Neural progenitor cell (in vitro differentiated cells): ENCODE measurements around the gene RXRA. TPM values are rescaled to one million over a fixed set of nuclear protein-coding genes. Genes with fewer than 3 reads are reported as not detected.

ENCODE experiments used
- DNase-seq: peaks from one replicate; pipeline ENCODE4 v3.0.0-alpha.2; 2016; ENCODE audit warnings: low spot score
- H2AFZ ChIP-seq: fragments of 200-600 bp; sonication (generic); replicated peaks from 2 replicates; pipeline ENCODE4 v1.6.1; 2016; ENCODE audit warnings: antibody characterized with exemption
- H3F3A ChIP-seq: fragments of 200-600 bp; sonication (generic); 2 replicates; pipeline ENCODE4 v1.6.1; 2016; ENCODE audit warnings: antibody characterized with exemption, low read depth
- H3K27ac ChIP-seq: fragments of 200-600 bp; sonication (generic); 2 replicates; pipeline ENCODE4 v1.5.1; 2016; ENCODE audit warnings: mild to moderate bottlenecking
- H3K27me3 ChIP-seq: fragments of 200-600 bp; sonication (generic); 2 replicates; pipeline ENCODE4 v1.6.1; 2016; ENCODE audit warnings: mild to moderate bottlenecking, moderate library complexity
- H3K36me3 ChIP-seq: fragments of 200-600 bp; sonication (generic); 2 replicates; pipeline ENCODE4 v1.5.1; 2016
- H3K4me1 ChIP-seq: fragments of 200-600 bp; sonication (generic); 2 replicates; pipeline ENCODE4 v1.6.1; 2016; ENCODE audit warnings: mixed run types
- H3K4me2 ChIP-seq: fragments of 200-600 bp; sonication (generic); 2 replicates; pipeline ENCODE4 v1.6.1; 2016
- H3K4me3 ChIP-seq: fragments of 200-600 bp; sonication (generic); 2 replicates; pipeline ENCODE4 v1.5.1; 2016
- H3K79me2 ChIP-seq: fragments of 200-600 bp; sonication (generic); 2 replicates; pipeline ENCODE4 v1.6.1; 2016; ENCODE audit warnings: low read depth
- H3K9ac ChIP-seq: fragments of 200-600 bp; sonication (generic); 2 replicates; pipeline ENCODE4 v1.6.1; 2016
- H3K9me3 ChIP-seq: fragments of 200-600 bp; sonication (generic); 2 replicates; pipeline ENCODE4 v1.5.1; 2016; ENCODE audit warnings: low read depth
- H4K20me1 ChIP-seq: fragments of 200-600 bp; sonication (generic); 2 replicates; pipeline ENCODE4 v1.6.1; 2016; ENCODE audit warnings: low read depth
- H3K27ac Mint-ChIP-seq: 3 replicates; pipeline ENCODE4 v1.8.0; 2021; ENCODE audit warnings: mixed read lengths
- H3K27me3 Mint-ChIP-seq: 2 replicates; pipeline ENCODE4 v1.8.0; 2022; ENCODE audit warnings: low read depth, mild to moderate bottlenecking, inconsistent platforms, moderate library complexity, mixed read lengths; ENCODE audit not compliant: insufficient read depth
- H3K36me3 Mint-ChIP-seq: 3 replicates; pipeline ENCODE4 v1.8.0; 2021; ENCODE audit warnings: mixed read lengths
- H3K4me1 Mint-ChIP-seq: 3 replicates; pipeline ENCODE4 v1.8.0; 2021; ENCODE audit warnings: mixed read lengths
- H3K4me3 Mint-ChIP-seq: 3 replicates; pipeline ENCODE4 v1.8.0; 2021; ENCODE audit warnings: mild to moderate bottlenecking, moderate library complexity, mixed read lengths
- H3K9me3 Mint-ChIP-seq: 3 replicates; pipeline ENCODE4 v1.8.0; 2020; ENCODE audit warnings: mixed read lengths
- EZH2 ChIP-seq: fragments of 200-600 bp; sonication (generic); IDR thresholded peaks from 2 replicates; pipeline ENCODE4 v1.6.1; 2017; ENCODE audit warnings: antibody characterized with exemption, mild to moderate bottlenecking, moderate library complexity
- EZH2phosphoT487 ChIP-seq: fragments of 200-600 bp; sonication (generic); IDR thresholded peaks from 2 replicates; pipeline ENCODE4 v1.6.1; 2017; ENCODE audit warnings: antibody characterized with exemption
- total RNA-seq: library from RNA; depleted of rRNA; stranded (reverse); fragments of >200 nt; gene quantifications from 2 replicates; pipeline ENCODE4 v1.2.3, GENCODE V29; 2015; ENCODE audit warnings: low replicate concordance
- TF ChIP-seq, protein P1 (sequence below): fragments of 200-600 bp; sonication (generic); IDR thresholded peaks from 2 replicates; pipeline ENCODE4 v1.5.1; 2017; ENCODE audit warnings: antibody characterized with exemption, mild to moderate bottlenecking

Gene RXRA
- total RNA-seq, 1 donor from 2014 or later = 11.6 TPM

DNA sequence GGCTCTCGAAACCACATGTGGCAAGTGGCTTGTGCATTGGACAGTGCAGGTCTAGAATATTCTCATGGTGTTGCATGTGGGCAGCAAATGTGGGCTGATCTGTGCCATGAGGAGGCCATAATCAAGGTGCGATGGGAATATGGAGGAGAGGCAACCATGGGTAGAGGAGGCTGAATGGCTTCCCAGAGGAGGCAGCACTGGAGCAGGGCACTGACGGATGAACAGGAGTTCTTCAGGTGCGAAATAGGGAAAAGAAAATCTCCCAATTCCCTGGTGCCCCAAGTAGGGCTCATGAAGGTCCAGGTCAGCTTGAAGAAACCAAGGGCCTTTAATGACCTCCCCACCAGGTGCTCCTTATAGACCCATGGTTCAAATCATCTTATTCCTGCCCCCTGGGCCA, 126.5 kb downstream of the RXRA start:
- Histone ChIP-seq H3K36me3 (no peaks in the 10 kb centered on the region), H3K4me2 (no peak overlapping the region), H3K79me2 (no peaks in the 10 kb centered on the region), H3K27ac (no peak overlapping the region), H3F3A (peaks cover 5% of the 10 kb centered on the region), H2AFZ (no peak overlapping the region), H4K20me1 (no peaks in the 10 kb centered on the region), H3K9ac (no peak overlapping the region), H3K4me1 (peaks cover 7% of the 10 kb centered on the region), H3K9me3 (no peaks in the 10 kb centered on the region), H3K27me3 (no peaks in the 10 kb centered on the region), H3K4me3 (no peak overlapping the region)
- TF ChIP-seq, protein P1, sequence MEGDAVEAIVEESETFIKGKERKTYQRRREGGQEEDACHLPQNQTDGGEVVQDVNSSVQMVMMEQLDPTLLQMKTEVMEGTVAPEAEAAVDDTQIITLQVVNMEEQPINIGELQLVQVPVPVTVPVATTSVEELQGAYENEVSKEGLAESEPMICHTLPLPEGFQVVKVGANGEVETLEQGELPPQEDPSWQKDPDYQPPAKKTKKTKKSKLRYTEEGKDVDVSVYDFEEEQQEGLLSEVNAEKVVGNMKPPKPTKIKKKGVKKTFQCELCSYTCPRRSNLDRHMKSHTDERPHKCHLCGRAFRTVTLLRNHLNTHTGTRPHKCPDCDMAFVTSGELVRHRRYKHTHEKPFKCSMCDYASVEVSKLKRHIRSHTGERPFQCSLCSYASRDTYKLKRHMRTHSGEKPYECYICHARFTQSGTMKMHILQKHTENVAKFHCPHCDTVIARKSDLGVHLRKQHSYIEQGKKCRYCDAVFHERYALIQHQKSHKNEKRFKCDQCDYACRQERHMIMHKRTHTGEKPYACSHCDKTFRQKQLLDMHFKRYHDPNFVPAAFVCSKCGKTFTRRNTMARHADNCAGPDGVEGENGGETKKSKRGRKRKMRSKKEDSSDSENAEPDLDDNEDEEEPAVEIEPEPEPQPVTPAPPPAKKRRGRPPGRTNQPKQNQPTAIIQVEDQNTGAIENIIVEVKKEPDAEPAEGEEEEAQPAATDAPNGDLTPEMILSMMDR = no peak
- TF ChIP-seq EZH2phosphoT487 = no peak
- no peak for TF ChIP-seq EZH2
- Mint-ChIP-seq H3K27ac (no peak overlapping the region), H3K9me3 (peaks cover 13% of the 10 kb centered on the region), H3K4me1 (peaks cover 21% of the 10 kb centered on the region), H3K27me3 (peaks cover 14% of the 10 kb centered on the region), H3K36me3 (no peaks in the 10 kb centered on the region), H3K4me3 (no peak overlapping the region)
- no peak for DNase-seq

DNA sequence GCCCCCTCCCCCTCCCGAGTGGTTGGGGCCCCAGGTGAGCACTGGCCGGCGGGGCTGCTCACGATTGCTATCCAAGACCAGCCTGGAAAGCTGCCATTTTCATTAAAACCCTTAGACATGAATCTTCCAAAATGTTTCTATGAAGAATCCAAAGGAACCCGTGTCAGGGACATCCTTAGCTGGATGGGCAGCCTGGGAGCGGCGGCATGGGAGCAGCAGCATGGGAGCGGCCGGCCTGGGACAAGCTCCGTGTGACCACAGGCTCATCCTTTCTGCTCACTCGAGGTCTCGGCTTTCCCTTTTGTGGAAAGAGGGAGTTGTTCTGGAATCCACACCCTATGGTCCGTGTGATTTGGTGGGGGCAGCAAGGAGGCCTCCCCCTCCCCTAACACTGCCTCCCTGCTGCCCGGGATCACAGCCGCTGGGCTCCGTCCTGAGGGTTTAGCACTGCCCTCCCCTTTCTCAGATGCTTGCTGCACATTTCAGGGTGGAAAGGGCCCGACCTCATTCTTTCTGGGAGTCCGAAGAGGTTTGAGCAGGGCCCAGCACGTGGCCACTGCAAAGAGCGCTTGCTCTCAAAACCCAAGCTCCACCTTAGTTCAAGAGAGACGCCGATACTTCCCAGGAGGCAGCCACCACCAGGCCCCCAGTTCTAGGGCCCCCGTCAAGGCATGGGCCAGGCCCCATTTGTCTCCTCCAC, 127.7 kb downstream of the RXRA start:
- peaks cover 14% of the 10 kb centered on the region for H3K27me3 Mint-ChIP-seq
- H3K9ac ChIP-seq = no peak overlapping the region
- H3K9me3 Mint-ChIP-seq = peaks cover 4% of the 10 kb centered on the region
- peaks cover 25% of the 10 kb centered on the region for H3K4me1 Mint-ChIP-seq
- H3K4me1 ChIP-seq = peaks cover 7% of the 10 kb centered on the region
- no peak overlapping the region for H3K4me3 Mint-ChIP-seq
- TF ChIP-seq EZH2phosphoT487 (no peak), EZH2 (no peak)
- TF ChIP-seq, protein P1 = no peak
- no peak overlapping the region for H3K27ac ChIP-seq
- H2AFZ ChIP-seq = no peak overlapping the region
- no peaks in the 10 kb centered on the region for H3K9me3 ChIP-seq
- H3K4me3 ChIP-seq = no peak overlapping the region
- peaks cover 5% of the 10 kb centered on the region for H3F3A ChIP-seq
- no peak overlapping the region for H3K27ac Mint-ChIP-seq
- no peak overlapping the region for H3K4me2 ChIP-seq
- no peaks in the 10 kb centered on the region for H3K36me3 Mint-ChIP-seq
- H3K79me2 ChIP-seq = no peaks in the 10 kb centered on the region
- H3K36me3 ChIP-seq = no peaks in the 10 kb centered on the region
- no peaks in the 10 kb centered on the region for H4K20me1 ChIP-seq
- H3K27me3 ChIP-seq = no peaks in the 10 kb centered on the region
- DNase-seq = no peak

DNA sequence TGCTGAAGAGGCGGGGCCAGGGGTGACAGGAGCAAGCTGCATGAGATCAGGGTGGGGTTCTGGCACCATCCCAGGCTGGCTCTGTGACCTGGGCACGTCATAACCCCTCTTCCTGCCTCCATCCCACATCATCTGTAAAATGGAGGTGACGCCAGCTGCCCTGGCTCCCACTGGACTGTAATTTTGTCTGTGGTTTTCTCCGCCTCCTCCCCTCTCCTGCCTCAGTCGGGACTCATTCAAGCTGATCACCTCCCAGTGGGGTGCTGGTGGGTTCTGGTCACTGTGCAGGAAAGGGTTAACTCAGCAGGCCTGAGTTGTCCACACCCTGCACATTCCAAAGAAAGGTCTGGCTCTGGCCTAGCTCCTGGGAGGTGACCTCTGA, 128.2 kb downstream of the RXRA start:
- Mint-ChIP-seq H3K27ac (peak overlapping the region; percentile 74), H3K9me3 (peaks cover under 1% of the 10 kb centered on the region), H3K4me3 (no peak overlapping the region), H3K27me3 (peaks cover 14% of the 10 kb centered on the region), H3K36me3 (no peaks in the 10 kb centered on the region), H3K4me1 (peaks cover 22% of the 10 kb centered on the region)
- H4K20me1 ChIP-seq = no peaks in the 10 kb centered on the region
- H3K36me3 ChIP-seq = no peaks in the 10 kb centered on the region
- H3K4me2 ChIP-seq = no peak overlapping the region
- H2AFZ ChIP-seq = no peak overlapping the region
- no peaks in the 10 kb centered on the region for H3K79me2 ChIP-seq
- TF ChIP-seq EZH2phosphoT487 (no peak), EZH2 (no peak)
- TF ChIP-seq, protein P1 = no peak
- H3K27me3 ChIP-seq = no peaks in the 10 kb centered on the region
- no peak overlapping the region for H3K9ac ChIP-seq
- no peaks in the 10 kb centered on the region for H3K9me3 ChIP-seq
- H3F3A ChIP-seq = peaks cover 5% of the 10 kb centered on the region
- H3K4me1 ChIP-seq = peaks cover 7% of the 10 kb centered on the region
- no peak overlapping the region for H3K27ac ChIP-seq
- no peak for DNase-seq
- H3K4me3 ChIP-seq = no peak overlapping the region
